K562 (cell line): ENCODE data around the gene CCDC28A. TPM values are rescaled to one million over a fixed set of nuclear protein-coding genes. Genes with fewer than 3 reads are reported as not detected.
A peak's percentile ranks its signal among the peaks of the same experiment; 100 is the strongest.

Source experiments
- ATF1 ChIP-seq, 2 experiments: fragments of 450-650 bp in 1 of 2; IDR thresholded peaks; 2 replicates each; pipeline ENCODE4 v1.6.1; 2016; ENCODE audit warnings: missing compliant biosample characterization in 1 of 2, missing genetic modification characterization in 1 of 2
- CREB3 ChIP-seq: fragments of 450-650 bp; conservative IDR thresholded peaks from 2 replicates; pipeline ENCODE4 v1.6.1; 2016; ENCODE audit warnings: missing genetic modification characterization, low read depth, mild to moderate bottlenecking, missing compliant biosample characterization, moderate library complexity
- CSDE1 ChIP-seq, 2 experiments: fragments of 450-650 bp; IDR thresholded peaks; 2 replicates each; pipeline ENCODE4 v1.6.1; 2016; ENCODE audit warnings: mild to moderate bottlenecking in 1 of 2
- GTF2F1 ChIP-seq: IDR thresholded peaks from 2 replicates; pipeline ENCODE4 v1.6.1; 2011; ENCODE audit warnings: low read depth, low read length, improper control_type of control experiment
- HNRNPLL ChIP-seq: fragments of 200-400 bp; formaldehyde crosslinking; IDR thresholded peaks from 2 replicates; pipeline ENCODE4 v1.6.1; 2017; ENCODE audit warnings: low read length, low read depth, mild to moderate bottlenecking; ENCODE audit not compliant: poor library complexity, severe bottlenecking
- KAT8 ChIP-seq: fragments of 450-650 bp; IDR thresholded peaks from 2 replicates; pipeline ENCODE4 v1.6.1; 2016; ENCODE audit warnings: low read depth, mild to moderate bottlenecking
- KLF10 ChIP-seq: fragments of 250-450 bp; sonication (Bioruptor Pico); IDR thresholded peaks from 2 replicates; pipeline ENCODE4 v1.6.1; 2021; ENCODE audit warnings: matching md5 sums
- MCM2 ChIP-seq: fragments of 450-650 bp; IDR thresholded peaks from 2 replicates; pipeline ENCODE4 v1.6.1; 2017; ENCODE audit warnings: low read depth, mild to moderate bottlenecking
- NFRKB ChIP-seq: fragments of 450-650 bp; IDR thresholded peaks from 2 replicates; pipeline ENCODE4 v1.6.1; 2016; ENCODE audit warnings: low read depth
- RAD21 ChIP-seq, 2 experiments: fragments of 250-450 bp in 1 of 2; fragments of 450-650 bp in 1 of 2; sonication (Bioruptor Pico) in 1 of 2; formaldehyde crosslinking in 1 of 2; IDR thresholded peaks in 1 of 2; conservative IDR thresholded peaks in 1 of 2; 2 replicates each; pipeline versions ENCODE4 v1.4.0 to v1.8.0; 2020 to 2022; ENCODE audit warnings: mild to moderate bottlenecking in 2 of 2, moderate library complexity in 1 of 2
- TCF7 ChIP-seq: sonication (generic); IDR thresholded peaks from 2 replicates; pipeline ENCODE4 v1.6.1; 2016; ENCODE audit warnings: antibody characterized with exemption, borderline replicate concordance
- ZNF197 ChIP-seq: fragments of 200-800 bp; sonication (Bioruptor generic); IDR thresholded peaks from 2 replicates; pipeline ENCODE4 v1.6.1; 2016; ENCODE audit warnings: low read depth, missing genetic modification characterization, missing compliant biosample characterization
- ZNF23 ChIP-seq: fragments of 250-450 bp; sonication (Bioruptor Pico); IDR thresholded peaks from 2 replicates; pipeline ENCODE4 v1.4.0; 2020; ENCODE audit warnings: mild to moderate bottlenecking
- ZNF324 ChIP-seq: fragments of 250-450 bp; sonication (Bioruptor Pico); IDR thresholded peaks from 2 replicates; pipeline ENCODE4 v1.4.0; 2020; ENCODE audit warnings: mild to moderate bottlenecking
- ZNF518B ChIP-seq: fragments of 250-450 bp; sonication (Bioruptor Pico); IDR thresholded peaks from 2 replicates; pipeline ENCODE4 v1.5.0; 2021; ENCODE audit warnings: mild to moderate bottlenecking, moderate library complexity
- ZNF76 ChIP-seq: fragments of 250-450 bp; sonication (Bioruptor Pico); IDR thresholded peaks from 2 replicates; pipeline ENCODE4 v1.4.0; 2020; ENCODE audit warnings: mild to moderate bottlenecking, moderate library complexity, borderline replicate concordance
- ZNF766 ChIP-seq: fragments of 200-800 bp; sonication (Bioruptor generic); conservative IDR thresholded peaks from 2 replicates; pipeline ENCODE4 v1.6.1; 2016; ENCODE audit warnings: missing genetic modification characterization, missing compliant biosample characterization
- polyA plus RNA-seq, 8 experiments: library from polyadenylated mRNA; depleted of rRNA in 4 of 8; stranded (reverse) in 5 of 8; unstranded in 3 of 8; fragments of >200 nt; fragmentation: Nextera tagmentation in 2 of 8; fragmentation: Illumina TruSeq in 1 of 8; extraction: Ambion mirVana in 2 of 8; extraction: Trizol in 1 of 8; gene quantifications; 2 replicates each; pipeline versions ENCODE4 v1.2.1 to v1.2.3, GENCODE V29; 2011 to 2014; ENCODE audit warnings: inconsistent platforms in 1 of 8, missing spikeins in 1 of 8
- total RNA-seq, 7 experiments: library from RNA; depleted of rRNA in 6 of 7; stranded (reverse); fragments of >200 nt in 6 of 7; fragmentation: Illumina TruSeq in 2 of 7; extraction: Trizol in 2 of 7; gene quantifications; 2 replicates each; pipeline versions ENCODE4 v1.2.1 to v1.2.3, GENCODE V29; 2011 to 2021; ENCODE audit warnings: low replicate concordance in 1 of 7
- TF ChIP-seq, protein P1 (sequence below): fragments of 250-450 bp; sonication (Bioruptor Pico); IDR thresholded peaks from 2 replicates; pipeline ENCODE4 v1.5.0; 2020; ENCODE audit warnings: mild to moderate bottlenecking, borderline replicate concordance

Gene CCDC28A
- total and polyA plus RNA-seq, 9 of the 15 experiments (the other 6 are each of a cell fraction or from before 2014, with no cell fraction given), result 12.6 to 35.5 (median 19.1) TPM

- TF ChIP-seq, protein P1, sequence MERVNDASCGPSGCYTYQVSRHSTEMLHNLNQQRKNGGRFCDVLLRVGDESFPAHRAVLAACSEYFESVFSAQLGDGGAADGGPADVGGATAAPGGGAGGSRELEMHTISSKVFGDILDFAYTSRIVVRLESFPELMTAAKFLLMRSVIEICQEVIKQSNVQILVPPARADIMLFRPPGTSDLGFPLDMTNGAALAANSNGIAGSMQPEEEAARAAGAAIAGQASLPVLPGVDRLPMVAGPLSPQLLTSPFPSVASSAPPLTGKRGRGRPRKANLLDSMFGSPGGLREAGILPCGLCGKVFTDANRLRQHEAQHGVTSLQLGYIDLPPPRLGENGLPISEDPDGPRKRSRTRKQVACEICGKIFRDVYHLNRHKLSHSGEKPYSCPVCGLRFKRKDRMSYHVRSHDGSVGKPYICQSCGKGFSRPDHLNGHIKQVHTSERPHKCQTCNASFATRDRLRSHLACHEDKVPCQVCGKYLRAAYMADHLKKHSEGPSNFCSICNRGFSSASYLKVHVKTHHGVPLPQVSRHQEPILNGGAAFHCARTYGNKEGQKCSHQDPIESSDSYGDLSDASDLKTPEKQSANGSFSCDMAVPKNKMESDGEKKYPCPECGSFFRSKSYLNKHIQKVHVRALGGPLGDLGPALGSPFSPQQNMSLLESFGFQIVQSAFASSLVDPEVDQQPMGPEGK (CRISPR knock-in tag), result no peak
- TF ChIP-seq GTF2F1 (no peak), CREB3 (tag) (no peak), NFRKB (no peak), KLF10 (CRISPR knock-in tag) (no peak), ZNF324 (CRISPR knock-in tag) (no peak), KAT8 (no peak), CSDE1 (IDR thresholded peaks at IDR 0.05) (peak in 1 of 2 experiments; percentile 54; a peak in 1 of 4 replicates), ZNF76 (CRISPR knock-in tag) (no peak), TCF7 (no peak), ZNF197 (CRISPR knock-in tag) (no peak), RAD21 (CRISPR knock-in tag; conservative IDR thresholded peaks at IDR 0.05 in 1 of 2, IDR thresholded peaks at IDR 0.05 in 1 of 2) (no peak), ZNF518B (CRISPR knock-in tag) (no peak), ZNF766 (0 out of 2 replicates have a peak, but pooled peaks have one; percentile 38), HNRNPLL (peak; percentile 67), ATF1 (CRISPR knock-in tag; IDR thresholded peaks at IDR 0.05) (peak; percentile 47; the same call in 1 of the 2 replicates), ATF1 (tag; IDR thresholded peaks at IDR 0.05) (peak; percentile 98), ZNF23 (no peak), MCM2 (no peak)
These were observed at the start of gene CCDC28A (continued) for GRCh38 chr6:138773177-138774091.
